Endothelial cell of umbilical vein (primary cell): ENCODE measurements around the gene ARHGEF28. TPM values are rescaled to one million over a fixed set of nuclear protein-coding genes. Genes with fewer than 3 reads are reported as not detected.

Source experiments
- BruUV-seq: library from RNA; stranded (reverse); fragments of 400-500 nt; replicated peaks from 2 replicates; lab custom pipeline; 2021; lab: Mats Ljungman, UMichigan
- CTCF ChIA-PET: fragments of 300-600, 350-600 bp; sonication (Branson Sonifier 250); formaldehyde crosslinking; loops from one replicate; lab custom pipeline; 2021; ENCODE audit warnings: antibody characterized with exemption, inconsistent platforms; lab: Charles Lee
- POLR2A ChIA-PET: fragments of 300-600, 350-600 bp; sonication (Branson Sonifier 250); formaldehyde crosslinking; loops from one replicate; lab custom pipeline; 2021; ENCODE audit warnings: antibody characterized with exemption, inconsistent platforms; lab: Charles Lee
- DNase-seq: peaks from one replicate; pipeline ENCODE4 v3.0.0-alpha.2; 2011; ENCODE audit warnings: low read depth, low spot score
- FAIRE-seq: peaks from 2 replicates; lab custom pipeline; 2011; peaks lifted over from hg19 to GRCh38; lab: Jason Lieb, UNC
- H2AFZ ChIP-seq: 2 replicates; pipeline ENCODE4 v1.6.0; 2012; ENCODE audit warnings: low read depth, low read length, control low read depth, inconsistent platforms
- H3K27ac ChIP-seq: 2 replicates; pipeline ENCODE4 v1.5.1; 2011; ENCODE audit warnings: low read depth, mild to moderate bottlenecking, control low read depth, low read length, moderate library complexity; ENCODE audit not compliant: insufficient read depth
- H3K27me3 ChIP-seq, 2 experiments: 2 replicates each; pipeline versions ENCODE4 v1.6.0 to v1.6.1; 2011; ENCODE audit warnings: low read length in 2 of 2, mixed read lengths in 1 of 2; ENCODE audit not compliant: control insufficient read depth in 2 of 2, insufficient read depth in 2 of 2
- H3K36me3 ChIP-seq, 2 experiments: 2 replicates in 1 of 2; 3 replicates in 1 of 2; pipeline ENCODE4 v1.5.1; 2011; ENCODE audit warnings: low read length in 2 of 2, mild to moderate bottlenecking in 1 of 2, moderate library complexity in 1 of 2; ENCODE audit not compliant: control insufficient read depth in 2 of 2, insufficient read depth in 2 of 2; ENCODE audit errors: extremely low read depth in 1 of 2
- H3K4me1 ChIP-seq: 3 replicates; pipeline ENCODE4 v1.5.1; 2011; ENCODE audit warnings: mild to moderate bottlenecking, low read length; ENCODE audit not compliant: control insufficient read depth, insufficient read depth; ENCODE audit errors: extremely low read depth
- H3K4me2 ChIP-seq: 2 replicates; pipeline ENCODE4 v1.6.1; 2011; ENCODE audit warnings: low read length, control low read depth, mixed read lengths; ENCODE audit not compliant: insufficient read depth
- H3K4me3 ChIP-seq, 3 experiments: fragments of 200-600 bp in 1 of 3; sonication (generic), shearing (Covaris generic) in 1 of 3; replicated peaks in 1 of 3; 2 replicates each; pipeline ENCODE4 v1.5.1; 2011 to 2016; ENCODE audit warnings: control low read depth in 3 of 3, low read length in 3 of 3, mild to moderate bottlenecking in 2 of 3, inconsistent platforms in 1 of 3, low read depth in 1 of 3, moderate library complexity in 1 of 3; ENCODE audit not compliant: insufficient read depth in 1 of 3
- H3K79me2 ChIP-seq: 2 replicates; pipeline ENCODE4 v1.6.0; 2012; ENCODE audit warnings: low read length, inconsistent platforms; ENCODE audit not compliant: control insufficient read depth, insufficient read depth
- H3K9ac ChIP-seq: replicated peaks from 2 replicates; pipeline ENCODE3; 2011; ENCODE audit warnings: low read length, control low read depth; ENCODE audit not compliant: insufficient read depth; ENCODE audit errors: extremely low read depth
- H3K9me1 ChIP-seq: replicated peaks from 3 replicates; pipeline ENCODE4 v1.6.0; 2011; ENCODE audit warnings: mild to moderate bottlenecking, low read length; ENCODE audit not compliant: control insufficient read depth, insufficient read depth; ENCODE audit errors: extremely low read depth
- H3K9me3 ChIP-seq: replicated peaks from 2 replicates; pipeline ENCODE4 v1.5.1; 2012; ENCODE audit warnings: low read length, inconsistent platforms; ENCODE audit not compliant: control insufficient read depth, insufficient read depth
- H4K20me1 ChIP-seq: replicated peaks from 2 replicates; pipeline ENCODE3; 2011; ENCODE audit warnings: mild to moderate bottlenecking, low read length; ENCODE audit not compliant: control insufficient read depth, insufficient read depth; ENCODE audit errors: extremely low read depth
- EZH2 ChIP-seq: IDR thresholded peaks from 2 replicates; pipeline ENCODE4 v1.6.1; 2012; ENCODE audit warnings: borderline replicate concordance, low read depth, mild to moderate bottlenecking, moderate library complexity, low read length, inconsistent platforms; ENCODE audit not compliant: severe bottlenecking
- FOS ChIP-seq: IDR thresholded peaks from 2 replicates; pipeline ENCODE4 v1.6.1; 2011; ENCODE audit warnings: mild to moderate bottlenecking, low read length, moderate library complexity, borderline replicate concordance; ENCODE audit not compliant: insufficient read depth
- GATA2 ChIP-seq: IDR thresholded peaks from 2 replicates; pipeline ENCODE4 v1.7.0; 2011; ENCODE audit warnings: low read depth, mild to moderate bottlenecking, moderate library complexity, mixed read lengths, low read length; ENCODE audit not compliant: insufficient read length, insufficient read depth
- JUN ChIP-seq: IDR thresholded peaks from 2 replicates; pipeline ENCODE4 v1.6.1; 2011; ENCODE audit warnings: borderline replicate concordance, low read depth; ENCODE audit not compliant: insufficient read length, insufficient read depth
- MYC ChIP-seq: IDR thresholded peaks from one replicate; pipeline ENCODE4 v1.6.1; 2011; ENCODE audit warnings: mild to moderate bottlenecking, low read depth, low read length
- POLR2A ChIP-seq: IDR thresholded peaks from 2 replicates; pipeline ENCODE4 v1.6.1; 2012; ENCODE audit warnings: low read depth, mild to moderate bottlenecking, control low read depth, low read length
- POLR2AphosphoS5 ChIP-seq: IDR thresholded peaks from 2 replicates; pipeline ENCODE4 v1.6.1; 2012; ENCODE audit warnings: low read depth, mild to moderate bottlenecking, control low read depth, low read length, moderate library complexity; ENCODE audit not compliant: insufficient read depth
- dilution Hi-C: fragments of 300-500 bp; cut with MboI; formaldehyde crosslinking; loops from one replicate; pipeline ENCODE4 v1.15.0; 2019; ENCODE audit warnings: low sequenced_read_pairs; ENCODE audit not compliant: extremely low pct_ligation_motif_present
- intact Hi-C: fragments of 100-400 bp; cut with micrococcal nuclease; formaldehyde crosslinking; loops from one replicate; pipeline ENCODE4 v1.10.0; 2022
- polyA plus RNA-seq, 4 experiments: library from polyadenylated mRNA; depleted of rRNA in 3 of 4; stranded (reverse) in 3 of 4; unstranded in 1 of 4; fragments of >200 nt; gene quantifications; 2 replicates each; pipeline versions ENCODE4 v1.2.1 to v1.2.3, GENCODE V29; 2011 to 2012; ENCODE audit warnings: missing spikeins in 1 of 4
- total RNA-seq: library from RNA; stranded (reverse); gene quantifications from 2 replicates; pipeline ENCODE4 v1.2.3, GENCODE V29; 2021
- TF ChIP-seq, protein P1 (sequence below): IDR thresholded peaks from 2 replicates; pipeline ENCODE4 v1.6.1; 2011; ENCODE audit not compliant: insufficient read depth, insufficient read length
- TF ChIP-seq, protein P2 (sequence below), 2 donors: IDR thresholded peaks; 1 replicate in 1 of 2; 2 replicates in 1 of 2; pipeline ENCODE4 v1.5.1; 2011; ENCODE audit warnings: low read length in 2 of 2, mild to moderate bottlenecking in 2 of 2, moderate library complexity in 2 of 2, control low read depth in 1 of 2, inconsistent platforms in 1 of 2, low read depth in 1 of 2; ENCODE audit not compliant: insufficient read depth in 1 of 2; ENCODE audit errors: extremely low read depth in 1 of 2

ARHGEF28 gene
- total and polyA plus RNA-seq, 2 donors (not counting 3 experiments of a cell fraction or from before 2014, with no cell fraction given): 29.5 to 108 TPM

DNA sequence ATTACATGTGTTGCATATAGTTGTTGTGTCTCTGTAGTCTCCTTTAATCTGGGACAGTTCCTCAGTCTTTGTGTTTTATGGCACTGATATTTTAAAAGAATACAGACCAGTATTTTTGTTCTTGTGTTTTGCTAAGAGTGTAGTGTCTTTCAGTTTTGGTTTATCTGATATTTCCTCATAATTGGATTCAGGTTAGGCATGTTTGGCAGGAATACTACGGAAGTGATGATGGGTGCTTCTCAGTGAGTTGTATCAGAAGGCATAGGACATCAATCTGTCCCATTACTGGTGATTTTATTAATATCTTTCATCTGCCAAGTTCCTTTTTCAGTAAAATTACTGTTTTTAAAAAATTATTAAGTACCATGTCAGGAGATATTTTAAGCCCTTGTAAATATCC is 212.9 kb downstream of the ARHGEF28 start:
- Histone ChIP-seq H3K79me2 (peaks cover 36% of the 10 kb centered on the region), H3K36me3 (peaks cover 4 to 8% of the 10 kb centered on the region in 2 experiments), H2AFZ (no peak overlapping the region), H3K9ac (no peak overlapping the region), H3K4me3 (no peak overlapping the region), H3K4me2 (no peak overlapping the region), H3K9me1 (no peaks in the 10 kb centered on the region), H4K20me1 (peaks cover 2% of the 10 kb centered on the region), H3K27ac (no peak overlapping the region), H3K9me3 (no peaks in the 10 kb centered on the region), H3K27me3 (no peaks in the 10 kb centered on the region), H3K4me1 (peaks cover 13% of the 10 kb centered on the region)
- dilution Hi-C loops: no loop called here
- POLR2A ChIA-PET: no interaction called here
- CTCF ChIA-PET: interaction anchor here (1.4 kb wide), 1 partner anchor 11 kb away, joined by 3 read pairs; no protein-coding TSS in a partner anchor
- TF ChIP-seq POLR2AphosphoS5: no peak
- no peak for TF ChIP-seq JUN
- no peak for TF ChIP-seq POLR2A
- TF ChIP-seq, protein P1, sequence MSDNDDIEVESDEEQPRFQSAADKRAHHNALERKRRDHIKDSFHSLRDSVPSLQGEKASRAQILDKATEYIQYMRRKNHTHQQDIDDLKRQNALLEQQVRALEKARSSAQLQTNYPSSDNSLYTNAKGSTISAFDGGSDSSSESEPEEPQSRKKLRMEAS: no peak
- TF ChIP-seq MYC: no peak
- no peak for TF ChIP-seq FOS
- TF ChIP-seq GATA2: no peak
- no peak for TF ChIP-seq EZH2
- TF ChIP-seq, protein P2, sequence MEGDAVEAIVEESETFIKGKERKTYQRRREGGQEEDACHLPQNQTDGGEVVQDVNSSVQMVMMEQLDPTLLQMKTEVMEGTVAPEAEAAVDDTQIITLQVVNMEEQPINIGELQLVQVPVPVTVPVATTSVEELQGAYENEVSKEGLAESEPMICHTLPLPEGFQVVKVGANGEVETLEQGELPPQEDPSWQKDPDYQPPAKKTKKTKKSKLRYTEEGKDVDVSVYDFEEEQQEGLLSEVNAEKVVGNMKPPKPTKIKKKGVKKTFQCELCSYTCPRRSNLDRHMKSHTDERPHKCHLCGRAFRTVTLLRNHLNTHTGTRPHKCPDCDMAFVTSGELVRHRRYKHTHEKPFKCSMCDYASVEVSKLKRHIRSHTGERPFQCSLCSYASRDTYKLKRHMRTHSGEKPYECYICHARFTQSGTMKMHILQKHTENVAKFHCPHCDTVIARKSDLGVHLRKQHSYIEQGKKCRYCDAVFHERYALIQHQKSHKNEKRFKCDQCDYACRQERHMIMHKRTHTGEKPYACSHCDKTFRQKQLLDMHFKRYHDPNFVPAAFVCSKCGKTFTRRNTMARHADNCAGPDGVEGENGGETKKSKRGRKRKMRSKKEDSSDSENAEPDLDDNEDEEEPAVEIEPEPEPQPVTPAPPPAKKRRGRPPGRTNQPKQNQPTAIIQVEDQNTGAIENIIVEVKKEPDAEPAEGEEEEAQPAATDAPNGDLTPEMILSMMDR (IDR thresholded peaks at IDR 0.05; ENCODE audit: extremely low read depth in 1 of 2, insufficient read depth in 1 of 2, low read depth in 1 of 2, low read length in 2 of 2): no peak
- intact Hi-C loops: no loop called here
- FAIRE-seq (no peak), DNase-seq (no peak)
- BruUV-seq: no TSS peak
